ENCODE measurements around the gene CPSF7.
A peak's percentile ranks its signal among the peaks of the same experiment; 100 is the strongest.
"Not testable (repeated sequence)": the region's sequence is repeated elsewhere in the genome, so short reads cannot be mapped to it uniquely, and the experiment has no call there.

The CPSF7 gene

DNA sequence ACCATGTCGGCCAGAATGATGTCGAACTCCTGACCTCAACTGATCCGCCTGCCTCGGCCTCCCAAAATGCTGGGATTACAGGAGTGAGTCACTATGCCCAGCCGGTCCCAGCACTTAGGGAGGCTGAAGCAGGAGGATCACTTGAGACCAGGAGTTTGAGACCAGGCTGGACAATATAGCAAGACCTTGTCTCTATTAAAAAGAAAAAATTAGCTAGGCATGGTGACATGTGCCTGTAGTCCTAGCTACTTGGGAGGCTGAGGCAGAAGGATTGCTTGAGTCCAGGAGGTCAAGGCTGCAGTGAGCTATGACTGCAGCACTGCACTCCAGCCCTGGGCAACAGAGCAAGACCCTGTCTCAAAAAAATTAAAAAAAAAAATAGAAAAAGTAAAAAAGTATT lies 45.9 kb downstream of the CPSF7 start:
- DNase-seq, ATAC-seq: not testable (repeated sequence)

DNA sequence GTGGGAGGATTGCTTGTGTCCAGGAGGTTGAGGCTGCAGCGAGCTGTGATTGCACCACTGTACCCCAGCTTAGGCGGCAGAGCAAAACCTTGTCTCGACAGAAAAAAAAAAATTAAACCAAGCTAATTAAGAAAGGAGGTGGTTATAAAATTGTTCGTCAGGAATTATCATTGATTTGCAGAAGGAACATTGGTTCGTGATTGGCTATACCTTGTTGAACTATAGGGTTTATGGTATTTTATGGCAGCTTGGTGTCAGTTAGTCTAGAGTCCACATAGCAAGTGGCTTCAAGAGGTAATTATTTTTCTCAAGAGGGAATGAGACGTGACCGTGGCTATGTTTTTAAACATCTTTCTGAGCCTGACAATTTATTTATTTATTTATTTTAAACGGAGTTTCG lies 48.9 kb downstream of the CPSF7 start:
- ATAC-seq = no peak
- DNase-seq = no peak

DNA sequence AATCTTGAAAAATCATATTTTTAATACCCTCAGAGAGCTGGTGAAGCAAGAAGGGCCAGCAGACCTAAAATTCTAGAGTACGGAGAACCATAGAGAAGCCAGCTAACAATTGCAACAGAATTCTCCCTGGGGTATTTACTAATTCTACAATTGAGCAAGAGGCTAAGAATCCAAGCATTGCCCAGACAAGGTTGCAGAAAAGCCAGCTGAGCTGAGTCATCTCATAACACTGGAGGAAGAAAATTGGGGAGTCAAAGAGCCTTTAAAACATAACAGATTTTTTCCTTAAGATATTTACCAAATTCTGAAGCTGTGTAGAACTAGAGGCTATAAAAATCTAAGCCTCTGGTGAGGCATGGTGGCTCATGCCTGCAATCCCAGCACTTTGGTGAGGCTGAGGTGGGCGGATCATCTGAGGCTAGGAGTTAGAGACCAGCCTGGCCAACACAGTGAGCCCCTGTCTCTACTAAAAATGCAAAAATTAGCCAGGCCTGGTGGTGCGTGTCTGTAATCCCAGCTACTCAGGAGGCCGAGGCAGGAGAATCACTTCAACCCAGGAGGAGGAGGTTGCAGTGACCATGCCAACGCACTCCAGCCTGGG lies 51.0 kb downstream of the CPSF7 start:
- ATAC-seq = no peak
- no peak for DNase-seq

DNA sequence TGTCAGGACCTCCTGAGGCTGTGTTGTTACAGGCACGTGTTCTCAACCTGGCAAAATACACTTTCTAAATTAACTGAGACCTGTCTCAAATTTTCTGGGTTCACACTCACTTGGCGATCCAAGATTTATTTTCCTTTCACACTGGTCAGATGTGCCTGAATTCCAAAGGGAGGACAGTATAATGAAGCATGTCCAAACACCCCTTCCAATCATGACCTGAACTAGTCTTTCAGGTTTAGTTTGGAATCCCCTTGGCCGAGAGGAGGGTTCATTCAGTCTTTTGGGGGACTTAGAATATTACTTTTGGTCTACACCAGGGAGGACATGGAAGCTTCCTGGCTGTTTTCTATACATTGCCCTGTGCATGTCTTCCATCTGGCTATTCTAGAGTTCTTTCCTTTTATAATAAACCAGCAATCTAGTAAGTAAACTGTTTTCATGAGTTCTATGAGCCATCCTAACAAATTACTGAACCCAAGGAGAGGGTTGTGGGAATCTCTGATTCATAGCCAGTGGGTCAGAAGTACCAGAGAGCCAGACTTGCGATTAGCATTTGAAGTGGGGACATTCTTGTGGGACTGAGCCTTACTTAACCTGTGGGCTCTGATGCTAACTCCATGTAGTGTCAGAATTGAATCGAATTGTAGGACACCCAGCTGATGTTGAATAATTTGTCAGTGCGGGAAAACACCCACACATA lies 52.2 kb downstream of the CPSF7 start:
- ATAC-seq (no peak), DNase-seq (no peak)

DNA sequence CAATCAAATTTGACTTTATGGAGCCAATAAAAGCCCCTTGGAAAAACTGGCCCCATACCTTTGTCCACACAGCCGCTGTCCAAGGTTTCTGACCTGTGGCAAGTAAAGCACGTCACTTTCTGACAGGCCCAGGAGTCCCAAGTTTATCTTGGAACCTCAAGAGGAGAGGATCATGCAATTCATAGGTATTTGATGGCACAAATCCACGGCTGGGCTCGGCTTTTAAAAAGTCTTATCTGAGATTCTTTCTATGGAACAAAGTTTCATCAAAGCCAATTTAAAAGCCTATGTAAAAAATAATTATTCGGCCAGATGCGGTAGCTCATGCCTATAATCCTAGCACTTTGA lies 54.0 kb downstream of the CPSF7 start:
- no peak for DNase-seq
- no peak for ATAC-seq

DNA sequence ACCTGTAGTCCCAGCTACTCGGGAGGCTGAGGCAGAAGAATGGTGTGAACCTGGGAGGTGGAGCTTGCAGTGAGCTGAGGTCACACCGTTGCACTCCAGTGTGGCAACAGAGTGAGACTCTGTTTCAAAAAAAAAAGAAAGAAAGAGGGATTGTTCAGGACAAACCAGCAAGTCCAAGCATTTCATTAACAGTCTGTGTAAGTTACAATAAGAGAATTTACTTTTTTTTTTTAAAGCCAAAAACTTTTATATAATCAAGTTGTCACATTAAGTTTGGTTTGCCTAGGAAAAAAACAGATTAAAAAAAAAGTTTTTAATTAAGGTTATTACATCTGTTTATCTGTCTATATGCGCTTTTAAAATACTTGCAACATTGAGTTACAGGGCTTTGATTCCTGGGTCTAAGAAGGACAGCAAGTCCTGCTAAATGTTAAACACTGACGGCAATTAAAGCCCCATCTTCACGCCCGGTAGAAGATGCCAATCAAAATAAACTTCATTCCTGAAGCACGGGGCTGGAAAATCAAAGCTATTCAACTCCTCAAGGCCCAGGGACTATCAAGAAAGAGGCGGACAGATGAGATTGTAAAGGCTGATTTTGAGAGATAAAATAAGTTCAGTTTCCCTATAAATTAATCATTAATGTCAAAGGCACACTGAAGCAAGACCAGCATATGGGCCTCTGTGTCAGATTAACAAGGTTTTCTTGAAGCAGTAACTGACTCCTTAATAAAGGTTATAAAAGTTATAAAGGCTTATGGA lies 56.9 kb downstream of the CPSF7 start:
- DNase-seq (no peak), ATAC-seq (no peak)

DNA sequence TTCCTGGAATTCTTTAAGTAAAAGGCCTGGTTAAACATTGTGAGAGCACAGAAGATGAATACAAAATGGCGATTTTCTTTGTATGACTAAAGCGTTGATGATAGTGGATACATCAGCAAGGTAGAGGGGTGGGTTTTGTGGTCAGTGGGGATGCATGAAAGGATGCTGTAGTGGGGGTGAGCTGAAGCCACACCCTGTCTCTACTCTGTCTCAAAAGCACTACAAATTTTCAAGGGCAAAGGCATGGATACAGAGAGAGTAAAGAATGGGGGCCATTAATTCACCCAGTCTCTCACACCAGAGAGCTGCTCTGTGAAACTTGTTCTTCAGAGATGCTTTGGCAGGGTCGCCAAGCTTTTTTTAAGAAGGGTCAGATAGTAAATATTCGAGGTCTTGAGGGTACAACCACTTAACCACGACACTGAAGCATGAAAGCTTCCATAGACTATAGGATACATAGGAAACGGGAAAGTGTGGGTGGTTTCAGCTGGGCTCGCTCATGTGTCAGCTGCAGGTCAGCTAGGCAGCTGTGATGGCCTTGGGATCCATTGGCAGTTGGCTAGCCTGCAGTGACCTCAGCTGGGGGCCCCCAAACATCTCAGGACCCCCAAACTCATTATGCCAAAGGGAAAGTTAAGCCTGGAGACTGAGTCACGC lies 59.3 kb downstream of the CPSF7 start:
- ATAC-seq (peak; percentile 58), DNase-seq (no peak)

DNA sequence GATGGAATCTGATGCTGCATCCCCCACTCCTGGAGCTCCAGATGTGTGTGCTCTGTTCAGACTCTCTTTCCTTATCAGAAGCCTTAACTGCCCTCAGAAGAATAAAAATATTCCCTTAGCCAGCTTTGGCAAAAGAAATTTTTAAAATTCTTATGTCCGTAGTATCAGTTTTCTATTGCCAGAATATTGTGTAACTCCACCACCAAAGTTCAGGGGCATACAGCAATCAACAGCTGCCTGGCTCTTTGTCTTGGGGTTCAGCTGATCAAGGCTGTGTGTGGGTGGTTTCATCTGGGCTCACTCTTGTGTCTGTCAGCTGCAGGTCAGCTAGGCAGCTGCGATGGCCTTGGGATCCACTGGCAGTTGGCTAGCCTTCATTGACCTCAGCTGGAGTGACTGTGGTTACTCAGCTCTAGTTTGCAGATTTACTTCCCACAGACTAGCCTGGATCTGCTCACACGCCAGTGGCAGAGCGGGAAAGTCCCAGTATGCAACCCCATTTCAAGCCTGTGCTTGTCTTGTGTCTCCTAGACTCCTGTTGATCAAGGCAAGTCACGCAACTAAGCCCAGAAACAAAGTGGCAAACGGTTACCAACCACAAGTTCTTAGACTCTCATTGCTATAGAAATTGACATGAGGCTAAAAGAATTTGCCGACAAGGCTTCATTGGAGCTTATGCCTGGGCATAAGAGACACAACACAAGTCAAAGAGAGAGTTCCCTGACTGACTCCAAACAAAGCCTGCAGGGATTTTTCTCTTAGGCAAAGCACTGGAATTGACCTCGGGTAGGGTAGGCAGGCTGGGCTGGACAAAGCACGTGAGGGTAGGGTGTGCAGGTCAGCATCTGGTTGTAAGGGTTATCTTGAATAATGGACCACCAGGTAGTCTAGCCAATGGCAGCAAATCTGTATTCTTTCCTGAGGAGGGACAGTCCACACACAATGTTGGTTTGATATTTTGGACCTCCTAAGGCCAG lies 60.1 kb downstream of the CPSF7 start:
- no peak for DNase-seq
- no peak for ATAC-seq

DNA sequence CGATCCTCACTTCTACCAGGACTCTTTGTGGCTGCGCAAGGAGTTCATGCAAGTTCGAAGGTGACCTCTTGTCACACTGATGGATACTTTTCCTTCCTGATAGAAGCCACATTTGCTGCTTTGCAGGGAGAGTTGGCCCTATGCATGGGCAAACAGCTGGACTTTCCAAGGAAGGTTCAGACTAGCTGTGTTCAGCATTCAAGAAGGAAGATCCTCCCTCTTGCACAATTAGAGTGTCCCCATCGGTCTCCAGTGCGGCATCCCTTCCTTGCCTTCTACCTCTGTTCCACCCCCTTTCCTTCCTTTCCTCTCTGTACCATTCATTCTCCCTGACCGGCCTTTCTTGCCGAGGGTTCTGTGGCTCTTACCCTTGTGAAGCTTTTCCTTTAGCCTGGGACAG lies 61.1 kb downstream of the CPSF7 start:
- no peak for ATAC-seq
- no peak for DNase-seq

DNA sequence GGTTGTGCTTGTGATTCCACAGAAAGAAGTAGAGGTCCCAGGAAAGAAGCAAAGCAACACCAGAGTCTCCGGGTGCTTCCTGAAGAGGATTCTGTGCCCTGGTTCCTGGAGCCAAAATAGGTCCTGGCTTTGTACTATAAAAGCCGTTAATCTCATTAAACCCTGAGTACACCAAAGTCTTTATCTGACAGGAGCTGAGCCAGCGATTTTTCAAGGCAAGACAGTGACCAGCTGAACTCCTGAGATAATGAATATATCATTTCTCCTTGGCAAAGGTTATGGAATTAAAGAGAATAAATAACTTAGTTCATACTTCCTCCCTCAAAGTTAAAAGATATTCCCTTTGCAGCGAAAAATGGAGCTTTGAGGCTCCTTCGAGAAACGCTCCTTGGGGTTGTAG lies 62.4 kb downstream of the CPSF7 start:
- ATAC-seq = no peak
- no peak for DNase-seq

DNA sequence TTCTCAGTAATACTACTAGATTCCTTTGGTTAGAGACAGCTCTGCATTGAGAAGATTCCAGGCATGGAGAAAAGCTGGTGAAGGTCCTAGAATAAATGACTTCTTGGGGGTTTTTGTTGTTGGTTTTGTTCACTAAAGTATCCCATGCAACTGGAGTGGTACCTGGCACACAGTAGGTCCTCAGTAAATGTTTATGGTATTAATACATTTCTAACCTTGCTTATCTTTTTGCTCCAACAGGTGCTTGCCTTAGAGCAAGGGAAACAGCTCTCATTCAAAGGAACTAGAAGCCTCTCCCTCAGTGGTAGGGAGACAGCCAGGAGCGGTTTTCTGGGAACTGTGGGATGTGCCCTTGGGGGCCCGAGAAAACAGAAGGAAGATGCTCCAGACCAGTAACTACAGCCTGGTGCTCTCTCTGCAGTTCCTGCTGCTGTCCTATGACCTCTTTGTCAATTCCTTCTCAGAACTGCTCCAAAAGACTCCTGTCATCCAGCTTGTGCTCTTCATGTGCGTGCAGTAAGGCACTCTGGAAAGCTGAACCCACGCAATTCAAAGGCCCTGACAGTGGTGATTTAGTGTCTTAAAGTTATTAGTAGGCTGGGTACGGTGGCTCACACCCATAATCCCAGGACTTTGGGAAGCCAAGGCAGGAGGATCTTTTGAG lies 65.6 kb downstream of the CPSF7 start:
- ATAC-seq (no peak), DNase-seq (no peak)

DNA sequence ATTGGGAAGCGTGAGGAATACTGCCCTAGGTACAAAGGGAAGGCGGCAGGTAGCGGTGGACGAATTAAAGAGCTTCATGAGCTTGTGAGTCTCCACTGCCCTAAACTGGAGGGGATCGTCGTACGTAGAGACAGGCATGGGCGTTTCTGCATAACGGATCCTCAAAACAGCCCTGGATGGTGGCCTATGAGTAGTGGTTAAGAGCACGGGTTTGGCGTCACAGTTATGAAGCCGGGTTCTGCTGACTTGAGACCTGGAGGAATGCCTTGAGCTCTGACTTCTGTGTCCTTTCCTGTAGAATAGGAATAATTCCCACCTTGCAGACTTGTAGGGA lies 67.3 kb downstream of the CPSF7 start:
- ATAC-seq (peak; percentile 9), DNase-seq (peak; percentile 21)

DNA sequence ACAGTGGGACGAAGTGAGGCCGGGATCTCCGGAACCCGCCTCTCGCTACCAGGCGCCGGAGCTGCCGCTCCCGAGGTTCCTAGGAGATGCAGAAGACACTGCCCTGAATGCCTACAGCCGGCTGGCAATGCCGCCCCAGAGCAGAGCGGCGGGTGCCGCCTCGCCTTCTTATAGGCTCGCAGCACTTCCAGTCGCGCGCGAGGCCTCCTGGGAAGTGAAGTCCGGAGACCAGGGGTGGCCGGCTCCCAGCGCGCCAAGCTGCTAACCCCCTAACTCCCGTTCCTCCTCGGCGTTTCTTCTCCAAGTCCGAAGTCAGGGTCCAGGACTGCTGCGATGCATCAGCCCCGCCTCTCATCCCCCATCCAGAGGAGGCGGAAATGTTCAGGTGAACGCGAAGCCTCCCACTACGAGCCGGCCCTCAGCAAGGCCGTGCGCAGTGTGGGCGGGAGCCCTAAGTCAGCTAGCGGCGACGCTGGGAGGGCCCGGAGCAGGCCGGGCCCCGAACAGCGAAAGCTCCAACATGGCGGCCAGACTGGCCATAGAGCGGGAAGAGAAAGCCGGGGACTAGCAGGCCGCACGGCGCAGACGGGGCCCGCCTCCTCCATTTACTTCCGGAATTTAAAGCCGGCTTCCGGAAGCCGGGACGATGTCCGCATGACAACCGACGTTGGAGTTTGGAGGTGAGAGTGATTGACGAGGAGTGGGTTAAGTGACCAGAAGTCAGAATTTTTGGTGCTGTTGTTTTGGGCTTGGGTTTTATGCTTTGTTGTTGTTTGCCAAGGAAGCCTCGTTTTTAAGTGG lies 67.8 kb downstream of the CPSF7 start, which contains the start of the genes CYB561A3 and TMEM138:
Gene CYB561A3, minus strand, starts transcription at position 142 of the 801 bp plus-strand sequence. CDS start 5,169 bp downstream, outside the sequence.
Gene TMEM138, plus strand, starts transcription at position 634 of the 801 bp plus-strand sequence. CDS start 2,017 bp downstream, outside the sequence.
- DNase-seq (peak; percentile 91), ATAC-seq (peak; percentile 98)

DNA sequence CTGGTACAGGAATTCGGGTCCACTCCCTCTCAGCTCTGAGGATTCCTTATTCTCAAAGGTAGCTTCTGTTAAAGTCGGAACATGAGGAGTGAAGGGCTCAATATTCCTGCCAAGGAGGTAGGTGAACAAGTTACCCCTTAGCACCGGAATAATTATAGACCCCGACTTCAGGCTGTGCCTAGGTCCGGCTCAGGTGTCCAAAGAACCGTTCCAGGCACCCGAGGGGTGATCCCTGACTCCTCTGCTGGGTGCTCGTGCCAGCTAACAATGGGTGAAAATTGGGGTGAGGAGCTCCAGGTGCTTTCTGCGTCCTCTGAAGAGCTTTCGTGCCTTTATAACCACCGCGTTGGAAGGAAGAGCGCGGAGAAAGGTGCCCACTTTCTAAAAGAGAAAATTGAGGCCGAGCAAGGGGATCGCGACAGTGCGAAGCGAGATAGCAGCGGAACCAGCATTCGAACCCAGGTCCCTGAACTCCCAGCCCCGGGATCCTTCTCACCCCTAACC lies 68.5 kb downstream of the CPSF7 start:
- DNase-seq (no peak), ATAC-seq (no peak)

DNA sequence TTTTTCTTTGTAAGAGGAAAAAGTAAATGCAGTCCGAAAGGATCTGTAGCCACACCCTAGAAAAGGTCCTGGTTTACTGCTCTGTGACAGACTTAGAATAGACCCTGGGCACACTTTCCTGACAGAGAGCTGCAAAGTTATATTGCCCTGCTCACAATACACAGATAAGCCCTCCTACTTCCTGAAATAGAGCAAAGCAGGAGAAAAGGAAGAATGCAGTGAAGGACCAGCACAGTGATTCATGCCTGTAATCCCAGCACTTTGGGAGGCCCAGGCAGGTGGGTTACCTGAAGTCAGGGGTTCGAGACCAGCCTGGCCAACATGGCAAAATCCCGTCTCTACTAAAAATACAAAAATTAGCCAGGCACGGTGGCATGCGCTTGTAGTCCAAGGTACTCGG lies 70.3 kb downstream of the CPSF7 start:
- ATAC-seq (no peak), DNase-seq (no peak)

DNA sequence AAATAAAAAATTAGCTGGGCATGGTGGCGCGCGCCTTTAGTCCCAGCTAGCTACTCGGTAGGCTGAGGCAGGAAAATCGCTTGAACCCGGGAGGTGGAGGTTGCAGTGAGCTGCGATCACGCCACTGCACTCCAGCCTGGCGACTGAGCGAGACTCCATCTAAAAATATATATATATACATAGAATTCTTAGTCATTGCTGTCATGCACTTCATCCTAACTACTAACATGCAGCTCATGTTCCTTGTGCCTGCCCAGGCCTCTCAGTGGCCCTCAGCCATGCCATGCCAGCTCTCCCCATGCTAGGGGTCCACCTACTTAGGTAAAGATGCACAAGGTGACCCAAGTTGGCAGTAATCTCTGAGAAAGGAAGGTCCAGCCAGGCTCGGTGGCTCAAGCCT lies 71.2 kb downstream of the CPSF7 start:
- DNase-seq = no peak
- no peak for ATAC-seq

DNA sequence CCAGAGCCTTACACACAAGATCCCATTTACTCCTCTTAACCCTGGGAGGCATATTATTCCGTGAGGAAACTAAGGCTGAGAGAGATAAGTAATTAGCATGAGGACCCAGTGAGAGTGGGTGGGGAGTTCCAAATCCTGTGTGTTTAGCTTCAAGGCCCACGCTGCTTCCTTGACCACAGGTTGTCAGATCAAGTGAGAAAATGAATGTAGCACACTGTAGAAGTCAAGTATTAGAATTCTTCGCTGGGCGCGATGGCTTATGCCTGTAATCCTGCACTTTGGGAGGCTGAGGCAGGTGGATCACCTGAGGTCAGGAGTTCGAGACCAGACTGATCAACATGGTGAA lies 71.9 kb downstream of the CPSF7 start:
- ATAC-seq (no peak), DNase-seq (no peak)

DNA sequence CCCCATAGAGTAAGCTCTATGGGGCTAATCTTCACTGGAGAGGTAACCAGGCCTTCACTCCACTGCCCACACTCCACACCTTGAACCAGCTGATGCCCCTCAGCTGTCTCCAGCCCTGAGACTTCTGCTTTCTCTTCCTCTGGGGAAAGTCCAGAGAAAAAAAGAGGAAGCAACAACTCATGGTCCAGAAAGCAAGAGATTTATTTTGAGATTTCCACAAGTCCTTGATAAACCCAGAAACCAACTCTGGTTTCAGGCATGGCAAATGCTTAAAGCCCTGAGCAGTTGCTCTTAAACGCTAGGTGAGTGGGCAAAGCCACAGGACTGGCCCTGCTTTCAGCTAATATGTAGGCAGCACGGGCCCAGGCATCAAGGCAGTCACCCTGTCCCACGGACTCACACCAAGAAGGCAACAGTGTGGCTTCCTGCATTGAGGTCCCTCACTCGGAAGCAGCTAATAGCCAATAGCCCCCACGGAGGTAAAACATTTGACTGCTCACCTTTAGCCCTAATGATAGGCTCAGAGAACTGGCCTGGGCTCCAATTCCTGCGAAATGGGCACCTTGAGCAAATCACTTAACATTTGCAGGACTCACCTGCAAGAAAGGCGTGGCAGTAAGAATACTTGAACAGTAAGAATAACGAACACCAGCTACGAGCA lies 72.4 kb downstream of the CPSF7 start:
- DNase-seq = no peak
- no peak for ATAC-seq

DNA sequence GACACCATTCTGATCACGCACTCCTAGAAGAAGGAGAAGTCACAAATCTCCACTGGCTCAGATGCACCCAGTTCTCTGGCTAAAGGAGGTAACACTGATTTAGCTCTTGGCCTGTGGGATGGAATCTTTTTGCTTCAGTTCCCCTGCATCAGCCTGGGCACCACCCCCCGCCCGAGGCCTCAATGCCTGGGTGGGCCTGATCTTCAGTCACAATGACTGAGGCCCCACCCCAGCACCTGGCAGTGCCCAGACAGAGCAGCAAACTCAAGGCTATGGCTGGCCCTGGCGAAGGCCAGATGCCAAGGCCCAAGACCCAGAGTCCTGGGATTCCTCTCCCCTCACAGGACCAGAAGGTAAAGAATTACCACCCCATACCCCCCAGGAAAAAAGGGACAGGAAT lies 73.1 kb downstream of the CPSF7 start:
- peak; percentile 26 for DNase-seq
- ATAC-seq = no peak

DNA sequence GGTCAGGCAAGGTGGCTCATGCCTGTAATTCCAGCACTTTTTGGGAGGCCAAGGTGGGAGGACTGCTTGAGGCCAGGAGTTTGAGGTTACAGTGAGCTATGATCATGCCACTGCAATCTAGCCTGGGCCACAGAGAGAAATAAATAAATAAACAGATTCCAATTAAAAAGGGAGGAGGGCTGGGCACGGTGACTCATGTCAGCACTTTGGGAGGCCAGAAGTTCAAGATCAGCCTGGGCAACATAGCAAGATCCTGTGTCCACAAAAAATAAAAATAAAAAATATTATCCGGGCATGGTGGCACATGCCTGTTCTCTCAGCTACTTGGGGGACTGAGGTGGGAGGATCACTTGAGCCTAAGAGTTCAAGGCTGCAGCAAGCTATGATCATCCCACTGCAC lies 75.6 kb downstream of the CPSF7 start:
- DNase-seq (no peak), ATAC-seq (no peak)

Measured in stimulated activated naive CD8-positive, alpha-beta T cell treated with anti-CD3 and anti-CD28 coated beads, Interleukin-15, Interleukin-2, amounts not matched to agents 100 U/mL and 50 U/mL, for 24 hours (primary cell).